H1 (cell line): Measurements from ENCODE around the gene CENPP. TPM values are rescaled to one million over a fixed set of nuclear protein-coding genes. Genes with fewer than 3 reads are reported as not detected.
"Not testable (repeated sequence)": the region's sequence is repeated elsewhere in the genome, so short reads cannot be mapped to it uniquely, and the experiment has no call there.

Experiments used
- CTCF ChIA-PET: fragments of 300-600 bp; sonication (Branson Sonifier 250); formaldehyde crosslinking; loops from one replicate; lab custom pipeline; 2021; ENCODE audit not compliant: partially characterized antibody; lab: Charles Lee
- POLR2A ChIA-PET: fragments of 300-600 bp; sonication (Branson Sonifier 250); formaldehyde crosslinking; loops from one replicate; lab custom pipeline; 2021; ENCODE audit warnings: inconsistent platforms; ENCODE audit not compliant: partially characterized antibody; lab: Charles Lee
- DNase-seq, 2 experiments: peaks; one replicate each; pipeline versions ENCODE4 v3.0.0 to v3.0.0-alpha.2; 2010 to 2022; ENCODE audit warnings: low spot score in 2 of 2, low read depth in 1 of 2, mixed read lengths in 1 of 2
- FAIRE-seq: peaks from 2 replicates; lab custom pipeline; 2011; peaks lifted over from hg19 to GRCh38; lab: Jason Lieb, UNC
- H2AFZ ChIP-seq: 2 replicates; pipeline ENCODE4 v1.8.1; 2012; ENCODE audit warnings: low read length, inconsistent platforms
- H2AK5ac ChIP-seq: 2 replicates; pipeline ENCODE4 v1.6.1; 2013; ENCODE audit warnings: low read depth, low read length
- H2BK120ac ChIP-seq: replicated peaks from 2 replicates; pipeline ENCODE3; 2013; ENCODE audit warnings: low read depth, low read length, inconsistent platforms
- H2BK12ac ChIP-seq: 2 replicates; pipeline ENCODE4 v1.6.1; 2013; ENCODE audit warnings: low read depth, low read length
- H2BK15ac ChIP-seq: 2 replicates; pipeline ENCODE4 v1.6.1; 2013; ENCODE audit warnings: low read length
- H2BK20ac ChIP-seq: 2 replicates; pipeline ENCODE4 v1.6.1; 2013; ENCODE audit warnings: low read length
- H2BK5ac ChIP-seq: 2 replicates; pipeline ENCODE4 v1.6.1; 2013; ENCODE audit warnings: low read depth, low read length
- H3K14ac ChIP-seq: 2 replicates; pipeline ENCODE4 v1.6.1; 2013; ENCODE audit warnings: inconsistent platforms; ENCODE audit not compliant: insufficient read length
- H3K18ac ChIP-seq: 2 replicates; pipeline ENCODE4 v1.6.1; 2013; ENCODE audit warnings: low read length; ENCODE audit errors: extremely low read depth
- H3K23ac ChIP-seq: 2 replicates; pipeline ENCODE4 v1.6.1; 2013; ENCODE audit warnings: inconsistent platforms; ENCODE audit not compliant: insufficient read length
- H3K23me2 ChIP-seq: 2 replicates; pipeline ENCODE4 v1.6.1; 2013; ENCODE audit warnings: low read depth, low read length
- H3K27ac ChIP-seq: 2 replicates; pipeline ENCODE4 v1.6.1; 2011; ENCODE audit warnings: low read depth, low read length, inconsistent platforms
- H3K27me3 ChIP-seq, 4 experiments: replicated peaks in 1 of 4; 1 replicate in 1 of 4; 2 replicates in 3 of 4; pipeline versions ENCODE4 v1.6.1 to v1.8.1; 2011 to 2013; ENCODE audit warnings: low read length in 3 of 4, mild to moderate bottlenecking in 3 of 4, inconsistent platforms in 2 of 4, mixed read lengths in 2 of 4, moderate library complexity in 1 of 4; ENCODE audit not compliant: control insufficient read depth in 3 of 4, insufficient read depth in 3 of 4; ENCODE audit errors: extremely low read depth in 1 of 4
- H3K36me3 ChIP-seq, 4 experiments: 2 replicates each; pipeline versions ENCODE4 v1.6.1 to v1.8.1; 2011 to 2013; ENCODE audit warnings: mild to moderate bottlenecking in 4 of 4, low read length in 3 of 4, moderate library complexity in 2 of 4, control low read depth in 1 of 4, inconsistent platforms in 1 of 4; ENCODE audit not compliant: insufficient read depth in 4 of 4, control insufficient read depth in 2 of 4
- H3K4ac ChIP-seq: replicated peaks from 2 replicates; pipeline ENCODE3; 2013; ENCODE audit warnings: low read length, low read depth, mixed read lengths, inconsistent platforms; ENCODE audit not compliant: insufficient read length
- H3K4me1 ChIP-seq, 4 experiments: replicated peaks in 1 of 4; 1 replicate in 1 of 4; 2 replicates in 3 of 4; pipeline versions ENCODE4 v1.6.1 to v1.8.1; 2011 to 2013; ENCODE audit warnings: low read length in 3 of 4, inconsistent platforms in 2 of 4, mixed read lengths in 1 of 4; ENCODE audit not compliant: insufficient read depth in 4 of 4, control insufficient read depth in 3 of 4
- H3K4me2 ChIP-seq, 2 experiments: 2 replicates each; pipeline versions ENCODE4 v1.6.1 to v1.8.1; 2011 to 2013; ENCODE audit warnings: low read depth in 2 of 2, low read length in 2 of 2, control low read depth in 1 of 2, inconsistent platforms in 1 of 2, mild to moderate bottlenecking in 1 of 2; ENCODE audit not compliant: insufficient read depth in 1 of 2
- H3K4me3 ChIP-seq, 4 experiments: fragments of 200-600, 300-600 bp in 1 of 4; sonication (generic), shearing (Covaris generic), sonication (Bioruptor Twin) in 1 of 4; 2 replicates each; pipeline versions ENCODE4 v1.5.1 to v1.8.1; 2011 to 2016; ENCODE audit warnings: low read length in 4 of 4, low read depth in 3 of 4, control low read depth in 2 of 4, inconsistent platforms in 2 of 4, mild to moderate bottlenecking in 2 of 4, mixed read lengths in 1 of 4, moderate library complexity in 1 of 4; ENCODE audit not compliant: insufficient read depth in 2 of 4; ENCODE audit errors: extremely low read depth in 1 of 4
- H3K56ac ChIP-seq: replicated peaks from 2 replicates; pipeline ENCODE3; 2013; ENCODE audit warnings: low read depth, mild to moderate bottlenecking, mixed read lengths, low read length, inconsistent platforms; ENCODE audit not compliant: insufficient read length
- H3K79me1 ChIP-seq: 2 replicates; pipeline ENCODE4 v1.6.1; 2013; ENCODE audit warnings: low read depth, low read length, control low read depth
- H3K79me2 ChIP-seq, 2 experiments: 2 replicates each; pipeline versions ENCODE4 v1.6.1 to v1.8.1; 2012 to 2013; ENCODE audit warnings: low read length in 2 of 2, mild to moderate bottlenecking in 2 of 2, inconsistent platforms in 1 of 2; ENCODE audit not compliant: insufficient read depth in 2 of 2, control insufficient read depth in 1 of 2
- H3K9ac ChIP-seq, 4 experiments: replicated peaks in 1 of 4; 1 replicate in 1 of 4; 2 replicates in 3 of 4; pipeline versions ENCODE4 v1.6.1 to v1.8.1; 2011 to 2013; ENCODE audit warnings: low read depth in 3 of 4, low read length in 3 of 4, control low read depth in 2 of 4, mild to moderate bottlenecking in 2 of 4, moderate library complexity in 2 of 4, inconsistent platforms in 1 of 4; ENCODE audit errors: extremely low read depth in 1 of 4
- H3K9me3 ChIP-seq, 2 experiments: 2 replicates each; pipeline versions ENCODE4 v1.6.1 to v1.8.1; 2012 to 2013; ENCODE audit warnings: mild to moderate bottlenecking in 2 of 2, moderate library complexity in 2 of 2, control low read depth in 1 of 2, inconsistent platforms in 1 of 2, low read depth in 1 of 2, low read length in 1 of 2, mixed read lengths in 1 of 2; ENCODE audit not compliant: insufficient read depth in 2 of 2
- H4K20me1 ChIP-seq, 2 experiments: replicated peaks in 1 of 2; 2 replicates each; pipeline versions ENCODE3 to v1.8.1; 2011 to 2013; ENCODE audit warnings: inconsistent platforms in 2 of 2, low read length in 2 of 2, mild to moderate bottlenecking in 1 of 2; ENCODE audit not compliant: insufficient read depth in 2 of 2, control insufficient read depth in 1 of 2
- H4K5ac ChIP-seq: 2 replicates; pipeline ENCODE4 v1.6.1; 2013; ENCODE audit warnings: low read length, low read depth, mixed read lengths, inconsistent platforms; ENCODE audit not compliant: insufficient read length
- H4K8ac ChIP-seq: 2 replicates; pipeline ENCODE4 v1.8.0; 2013; ENCODE audit warnings: mild to moderate bottlenecking, moderate library complexity, low read length, inconsistent platforms; ENCODE audit not compliant: insufficient read depth; ENCODE audit errors: extremely low read depth
- H4K91ac ChIP-seq: replicated peaks from 2 replicates; pipeline ENCODE3; 2013; ENCODE audit warnings: low read length, mixed read lengths, inconsistent platforms; ENCODE audit not compliant: insufficient read length
- WGBS, 2 experiments: shearing (Covaris generic) in 1 of 2; methylation state at CpG; one replicate each; pipeline versions ENCODE4 v1.1.6 to v1.1.7; 2013 to 2015; ENCODE audit warnings: low lambda C conversion rate in 2 of 2, mixed read lengths in 2 of 2, inconsistent platforms in 1 of 2, low coverage in 1 of 2, missing lambda C conversion rate in 1 of 2; ENCODE audit not compliant: insufficient replicate concordance in 2 of 2, insufficient coverage in 1 of 2, insufficient read length in 1 of 2; ENCODE audit errors: extremely low coverage in 1 of 2, missing lambda C conversion rate in 1 of 2; 5-methylcytosine and 5-hydroxymethylcytosine counted together
- polyA plus RNA-seq, 7 experiments: library from polyadenylated mRNA; depleted of rRNA in 3 of 7; stranded (reverse) in 5 of 7; unstranded in 2 of 7; fragments of >200 nt in 5 of 7; fragments of 200-250 nt in 2 of 7; gene quantifications; 1 replicate in 5 of 7; 2 replicates in 1 of 7; 4 replicates in 1 of 7; pipeline versions ENCODE4 v1.2.1 to v1.2.3, GENCODE V29; 2011 to 2013; ENCODE audit warnings: missing spikeins in 2 of 7, mixed read lengths in 2 of 7
- total RNA-seq: library from RNA; stranded (reverse); fragmentation: NEBNext Ultra II Directional; extraction: Animal tissue kit (Norgen Biotek cat#: 25700); gene quantifications from 2 replicates; pipeline ENCODE4 v1.2.1, GENCODE V29; 2021

Gene CENPP
- total and polyA plus RNA-seq, 2 of the 8 experiments (the other 6 are each of a cell fraction or from before 2014, with no cell fraction given) = 2.7 to 10.8 TPM

- H2BK15ac ChIP-seq, H2AFZ ChIP-seq, H3K14ac ChIP-seq, H3K18ac ChIP-seq, H3K27ac ChIP-seq, H3K79me1 ChIP-seq, H4K5ac ChIP-seq, H3K9me3 ChIP-seq, H2BK120ac ChIP-seq, H3K23ac ChIP-seq, H4K91ac ChIP-seq, H4K8ac ChIP-seq, H3K4me2 ChIP-seq, DNase-seq, H3K9ac ChIP-seq, H3K79me2 ChIP-seq, H2BK12ac ChIP-seq, H3K4me1 ChIP-seq, FAIRE-seq, POLR2A ChIA-PET, H2AK5ac ChIP-seq, H2BK5ac ChIP-seq, H3K36me3 ChIP-seq, H3K56ac ChIP-seq, H3K4me3 ChIP-seq, H4K20me1 ChIP-seq, H2BK20ac ChIP-seq, H3K23me2 ChIP-seq, H3K4ac ChIP-seq, H3K27me3 ChIP-seq, CTCF ChIA-PET: not testable (repeated sequence)
- 97% methylated on average over 2 of the region's 2 CpGs; no CpG with 5 or more reads in 1 of the 2 experiments for WGBS, 2 experiments
Measured at GRCh38 chr9:92571871-92572270, 246.1 kb downstream of the CENPP start.

GRCh38 chr9:92573612-92574011, 247.9 kb downstream of the CENPP start:
- H4K20me1 ChIP-seq, H3K79me1 ChIP-seq, H3K23ac ChIP-seq, H3K4ac ChIP-seq, H3K9me3 ChIP-seq, H2BK12ac ChIP-seq, H2BK120ac ChIP-seq, H2AFZ ChIP-seq, H4K91ac ChIP-seq, H3K18ac ChIP-seq, H3K9ac ChIP-seq, FAIRE-seq, H3K4me2 ChIP-seq, H4K8ac ChIP-seq, H3K4me1 ChIP-seq, DNase-seq, H3K23me2 ChIP-seq, H2BK15ac ChIP-seq, H3K4me3 ChIP-seq, H3K14ac ChIP-seq, H3K79me2 ChIP-seq, H2AK5ac ChIP-seq, POLR2A ChIA-PET, H3K27ac ChIP-seq, H3K36me3 ChIP-seq, H2BK5ac ChIP-seq, H3K56ac ChIP-seq, CTCF ChIA-PET, H4K5ac ChIP-seq, H2BK20ac ChIP-seq, H3K27me3 ChIP-seq: not testable (repeated sequence)
- WGBS, 2 experiments = 94% methylated on average over 14 of the region's 14 CpGs; no CpG with 5 or more reads in 1 of the 2 experiments
